ENCODE results near the gene CRYAA. TPM values are rescaled to one million over a fixed set of nuclear protein-coding genes. Genes with fewer than 3 reads are reported as not detected.

Gene CRYAA
- polyA plus RNA-seq, 1 donor = not detected

GRCh38 chr21:43203591-43203990 lies 34.8 kb downstream of the CRYAA start:
- no peak for DNase-seq (ENCODE audit: low read depth)

- DNase-seq (ENCODE audit: low read depth) = no peak
Measured at GRCh38 chr21:43204638-43205037, 35.8 kb downstream of the CRYAA start.

GRCh38 chr21:43206231-43207042 lies 37.6 kb downstream of the CRYAA start:
- DNase-seq (ENCODE audit: low read depth) = no peak

- no peak for DNase-seq (ENCODE audit: low read depth)
Measured at GRCh38 chr21:43207043-43207315, 38.2 kb downstream of the CRYAA start.

DNA sequence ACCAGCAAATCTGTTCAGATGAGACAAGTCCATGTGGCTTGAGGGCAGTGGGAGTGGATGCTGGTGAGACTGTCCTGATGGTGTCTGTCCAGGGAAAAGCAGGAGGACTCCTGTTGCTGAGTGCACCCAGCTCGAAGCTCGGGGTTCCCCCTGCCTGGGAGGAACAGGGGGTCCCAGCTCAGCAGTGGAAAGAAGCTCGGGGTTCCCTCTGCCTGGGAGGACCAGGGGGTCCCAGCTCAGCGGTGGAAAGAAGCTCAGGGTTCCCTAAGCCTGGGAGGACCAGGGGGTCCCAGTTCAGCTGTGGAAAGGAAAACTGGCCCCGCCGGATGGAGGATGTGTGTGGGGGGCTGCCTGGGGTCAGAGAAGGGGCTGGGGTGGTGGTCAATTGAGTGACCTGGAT lies 39.1 kb downstream of the CRYAA start:
- no peak for DNase-seq (ENCODE audit: low read depth)

GRCh38 chr21:43208561-43209332 lies 39.9 kb downstream of the CRYAA start:
- DNase-seq (ENCODE audit: low read depth) = no peak

DNA sequence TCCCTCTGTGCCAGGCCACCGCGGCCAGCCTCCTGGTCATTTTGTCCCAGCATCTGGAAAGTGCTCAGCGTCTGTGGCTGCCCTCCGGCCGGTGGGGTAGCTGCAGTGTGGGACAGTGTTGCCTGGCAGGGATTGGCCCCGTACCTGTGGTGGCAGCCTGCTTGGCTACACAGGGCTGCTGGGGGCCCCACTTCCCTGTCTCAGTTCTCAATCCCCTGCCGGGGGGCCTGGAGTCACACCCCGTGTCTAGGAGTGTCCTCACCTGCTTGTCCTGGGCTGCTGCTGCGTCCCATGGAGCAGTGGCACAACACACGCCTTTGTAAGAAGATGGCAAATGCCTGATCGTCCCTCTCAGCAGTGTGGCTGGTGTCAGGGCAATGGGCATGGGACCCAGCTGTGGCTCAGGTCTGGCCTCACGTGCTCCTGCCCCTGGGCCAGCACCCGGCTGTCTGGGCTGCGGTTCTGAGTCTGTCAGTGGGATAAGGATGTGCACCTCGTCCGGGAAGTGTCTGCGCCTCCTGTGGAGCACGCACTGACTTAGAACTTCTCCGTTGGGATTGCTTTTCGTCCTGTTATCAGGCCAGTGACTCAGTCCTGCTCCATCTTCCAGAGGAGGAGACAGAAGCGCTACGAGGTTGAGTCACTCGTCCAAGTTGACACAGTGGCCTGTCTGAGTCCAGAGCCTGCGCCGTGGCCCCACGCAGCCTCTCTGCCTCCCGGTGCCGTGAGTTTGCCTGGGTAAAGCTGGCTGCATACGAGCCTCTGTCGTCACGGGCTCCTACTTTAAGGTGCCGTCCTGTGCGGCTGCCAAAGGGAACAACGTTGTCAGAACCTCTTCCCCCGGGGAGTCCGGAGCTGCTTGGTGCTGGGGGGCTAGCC lies 41.0 kb downstream of the CRYAA start:
- DNase-seq (ENCODE audit: low read depth) = no peak

- DNase-seq (ENCODE audit: low read depth) = no peak
Measured at GRCh38 chr21:43210454-43211071, 41.8 kb downstream of the CRYAA start.

GRCh38 chr21:43211072-43211759 lies 42.4 kb downstream of the CRYAA start:
- DNase-seq (ENCODE audit: low read depth) = no peak

DNA sequence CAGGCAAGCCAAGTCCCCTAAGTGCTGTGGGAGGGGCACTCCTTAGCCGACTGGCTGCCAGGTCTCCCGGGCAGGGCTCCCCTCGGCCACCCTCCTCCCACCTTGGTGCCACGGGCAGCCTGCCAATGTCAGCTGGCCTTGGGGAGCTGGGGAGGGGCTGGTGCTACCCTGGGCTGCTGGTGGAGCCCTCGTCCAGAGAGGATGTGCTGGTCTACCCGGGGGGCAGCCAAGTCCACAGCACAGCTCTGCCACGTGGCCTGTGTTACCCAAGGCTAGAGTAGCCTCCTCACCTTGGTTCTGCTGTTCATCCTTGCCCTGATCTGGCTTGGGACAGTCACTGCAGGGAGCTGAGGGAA lies 42.9 kb downstream of the CRYAA start:
- DNase-seq (ENCODE audit: low read depth) = no peak

Other genes with a start within 250 kb of the CRYAA start
- 1.2 TPM for gene ERVH48-1, start 243.4 kb upstream of the CRYAA start, polyA plus RNA-seq (ENCODE audit: insufficient read length)
- 15.6 TPM for gene PKNOX1, start 194.4 kb upstream of the CRYAA start, polyA plus RNA-seq (ENCODE audit: insufficient read length)
- 5.0 TPM for gene CBS, start 93.2 kb upstream of the CRYAA start, polyA plus RNA-seq (ENCODE audit: insufficient read length)
- 47.9 TPM for gene U2AF1, start 61.4 kb upstream of the CRYAA start, polyA plus RNA-seq (ENCODE audit: insufficient read length)